T-helper 1 cell treated with Interleukin-12 subunit alpha and Interleukin-12 subunit beta and Interleukin-4 antibody, amounts not matched to agents 30 μg/mL and 1 μg/mL, for 36 hours (primary cell): ENCODE measurements around the gene ADD1.
"Not testable (repeated sequence)": the region's sequence is repeated elsewhere in the genome, so short reads cannot be mapped to it uniquely, and the experiment has no call there.

ENCODE experiments used
- H3K27ac Mint-ChIP-seq: one replicate; pipeline ENCODE4 v1.8.0; 2021; ENCODE audit warnings: mild to moderate bottlenecking, mixed read lengths
- H3K27me3 Mint-ChIP-seq: one replicate; pipeline ENCODE4 v1.8.0; 2021; ENCODE audit warnings: low read depth, mixed read lengths
- H3K36me3 Mint-ChIP-seq: one replicate; pipeline ENCODE4 v1.8.0; 2021; ENCODE audit warnings: low read depth, mixed read lengths
- H3K4me1 Mint-ChIP-seq: one replicate; pipeline ENCODE4 v1.8.0; 2021; ENCODE audit warnings: low read depth, mixed read lengths
- H3K4me3 Mint-ChIP-seq: one replicate; pipeline ENCODE4 v1.8.0; 2021; ENCODE audit warnings: mild to moderate bottlenecking, moderate library complexity, mixed read lengths
- H3K9me3 Mint-ChIP-seq: one replicate; pipeline ENCODE4 v1.8.0; 2021; ENCODE audit warnings: mixed read lengths

Gene ADD1

DNA sequence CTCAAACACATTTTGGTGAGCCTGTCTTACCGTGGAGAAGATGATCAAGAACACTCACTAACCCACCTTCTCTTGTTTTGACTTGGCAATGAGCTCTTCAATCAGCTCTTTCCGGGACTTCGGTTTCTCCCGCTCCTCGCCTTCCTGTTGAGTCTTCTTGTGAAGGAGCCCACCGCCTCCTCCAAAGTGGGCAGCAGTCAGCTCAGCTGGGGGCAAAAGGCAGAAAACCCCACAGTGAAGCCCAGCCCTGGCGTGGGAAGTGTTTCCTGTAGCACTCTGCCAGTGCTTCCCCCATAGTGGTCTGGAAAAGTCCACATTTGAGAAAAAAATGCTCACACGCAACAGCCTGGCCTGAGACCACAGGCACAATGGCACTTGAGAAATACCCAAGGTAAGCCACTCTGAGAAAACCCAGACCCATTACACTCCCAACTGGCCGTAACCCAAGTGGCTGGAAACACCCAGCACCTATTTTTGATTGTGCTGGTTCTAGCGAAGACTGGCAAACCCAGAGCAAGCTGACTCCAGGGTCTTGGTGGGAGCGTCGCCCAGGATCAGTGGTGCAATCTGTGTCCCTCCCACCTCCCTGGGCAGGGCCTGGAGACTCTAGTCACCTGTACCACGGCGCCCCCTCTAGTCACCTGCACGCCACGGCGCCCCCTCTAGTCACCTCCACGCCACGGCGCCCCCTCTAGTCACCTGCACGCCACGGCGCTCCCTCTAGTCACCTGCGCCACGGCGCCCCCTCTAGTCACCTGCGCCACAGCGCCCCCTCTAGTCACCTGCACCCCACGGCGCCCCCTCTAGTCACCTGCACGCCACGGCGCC, 110.9 kb downstream of the ADD1 start:
- H3K9me3 Mint-ChIP-seq = no peaks in the 10 kb centered on the region
- H3K36me3 Mint-ChIP-seq = peaks cover 56% of the 10 kb centered on the region
- H3K4me1 Mint-ChIP-seq = peaks cover 47% of the 10 kb centered on the region
- H3K4me3 Mint-ChIP-seq = peak overlapping the region; percentile 48
- no peaks in the 10 kb centered on the region for H3K27me3 Mint-ChIP-seq
- H3K27ac Mint-ChIP-seq = peak overlapping the region; percentile 98

DNA sequence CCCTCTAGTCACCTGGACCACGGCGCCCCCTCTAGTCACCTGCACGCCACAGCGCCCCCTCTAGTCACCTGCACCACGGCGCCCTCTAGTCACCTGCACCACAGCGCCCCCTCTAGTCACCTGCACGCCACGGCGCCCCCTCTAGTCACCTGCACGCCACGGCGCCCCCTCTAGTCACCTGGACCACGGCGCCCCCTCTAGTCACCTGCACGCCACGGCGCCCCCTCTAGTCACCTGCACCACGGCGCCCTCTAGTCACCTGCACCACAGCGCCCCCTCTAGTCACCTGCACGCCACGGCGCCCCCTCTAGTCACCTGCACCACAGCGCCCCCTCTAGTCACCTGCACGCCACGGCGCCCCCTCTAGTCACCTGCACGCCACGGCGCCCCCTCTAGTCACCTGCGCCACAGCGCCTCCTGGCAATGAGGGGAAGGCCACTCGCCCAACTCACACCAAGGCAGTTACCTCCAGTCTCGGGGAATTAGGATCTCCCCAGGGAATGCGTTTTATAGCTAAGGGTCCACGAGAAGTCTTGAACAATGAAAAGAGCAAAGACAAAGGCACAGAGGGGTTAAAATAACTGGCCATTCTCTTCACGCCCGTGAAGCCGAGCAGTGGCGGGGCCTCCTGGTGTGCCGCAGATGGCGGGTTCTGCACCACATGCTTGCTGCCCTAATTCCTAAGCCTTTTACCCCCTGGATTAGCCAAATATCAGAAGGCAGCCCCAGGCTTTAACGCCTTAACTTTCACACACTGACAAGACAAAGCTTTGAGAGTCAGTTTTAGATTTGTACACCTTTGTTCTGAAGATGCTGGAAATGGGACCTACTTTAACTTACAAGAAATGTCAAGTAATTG, 111.8 kb downstream of the ADD1 start:
- peak overlapping the region; percentile 98 for H3K27ac Mint-ChIP-seq
- not testable (repeated sequence) for H3K9me3 Mint-ChIP-seq, H3K27me3 Mint-ChIP-seq
- H3K36me3 Mint-ChIP-seq = peaks cover 51% of the 10 kb centered on the region
- H3K4me1 Mint-ChIP-seq = peaks cover 50% of the 10 kb centered on the region
- peak overlapping the region; percentile 25 for H3K4me3 Mint-ChIP-seq

DNA sequence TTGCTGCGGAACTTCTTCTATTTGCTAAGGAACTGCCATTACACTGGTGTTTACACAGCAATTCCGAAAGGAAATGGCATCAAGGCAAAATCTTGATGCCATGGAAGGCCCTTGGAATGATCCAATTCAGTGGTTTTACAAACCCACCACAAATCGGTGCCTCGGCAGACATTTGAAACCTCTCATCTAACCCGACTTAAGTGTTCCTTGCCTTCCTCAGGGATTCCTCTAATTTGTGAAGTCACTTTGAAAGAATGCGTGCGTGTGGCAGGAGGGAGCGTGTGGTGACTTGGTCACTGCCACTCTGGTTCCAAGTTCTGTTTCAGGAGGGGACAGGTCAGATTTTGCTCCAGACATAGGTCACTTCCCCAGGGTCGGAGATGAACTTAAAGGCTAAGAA, 114.8 kb downstream of the ADD1 start:
- Mint-ChIP-seq H3K4me1 (peaks cover 54% of the 10 kb centered on the region), H3K27me3 (no peaks in the 10 kb centered on the region), H3K4me3 (no peak overlapping the region), H3K36me3 (peaks cover 39% of the 10 kb centered on the region), H3K9me3 (no peaks in the 10 kb centered on the region), H3K27ac (no peak overlapping the region)

DNA sequence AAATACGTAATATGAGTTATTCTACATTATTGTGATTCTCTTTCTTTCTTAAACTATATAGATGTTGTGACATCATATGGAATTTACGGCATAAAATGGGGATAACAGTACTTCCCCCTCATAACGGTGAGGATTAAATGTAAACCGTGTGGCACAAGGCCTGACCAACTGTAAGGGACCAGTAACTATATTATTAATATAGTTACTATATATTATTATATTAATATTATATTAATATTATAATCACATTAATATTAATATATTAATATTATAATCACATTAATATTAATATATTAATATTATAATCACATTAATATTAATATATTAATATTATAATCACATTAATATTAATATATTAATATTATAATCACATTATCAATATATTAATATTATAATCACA, 116.8 kb downstream of the ADD1 start:
- H3K4me1 Mint-ChIP-seq = peaks cover 49% of the 10 kb centered on the region
- not testable (repeated sequence) for H3K4me3 Mint-ChIP-seq, H3K9me3 Mint-ChIP-seq, H3K27ac Mint-ChIP-seq, H3K27me3 Mint-ChIP-seq
- peaks cover 25% of the 10 kb centered on the region for H3K36me3 Mint-ChIP-seq

DNA sequence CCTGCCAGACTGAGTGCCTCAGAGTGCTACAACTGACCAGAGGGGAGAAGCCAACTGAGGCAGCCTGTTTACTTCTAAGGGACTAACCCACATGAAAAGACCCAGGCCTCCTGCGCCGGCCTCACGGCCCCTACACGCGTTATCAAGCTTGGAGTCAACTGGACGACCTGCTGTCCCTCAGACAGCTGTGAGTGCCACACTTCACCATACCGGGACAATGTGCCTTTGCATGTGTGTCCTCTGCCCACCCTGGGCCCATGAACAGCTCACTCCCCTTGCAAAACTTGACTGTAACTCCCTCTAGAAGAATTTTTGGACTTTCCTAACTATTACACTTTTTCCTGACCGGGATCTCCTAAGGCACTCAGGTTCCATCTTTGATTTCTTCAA, 117.8 kb downstream of the ADD1 start:
- Mint-ChIP-seq H3K27ac (peak overlapping the region; percentile 87), H3K4me3 (peak overlapping the region; percentile 94), H3K9me3 (no peaks in the 10 kb centered on the region), H3K4me1 (peaks cover 39% of the 10 kb centered on the region), H3K27me3 (peaks cover 7% of the 10 kb centered on the region), H3K36me3 (peaks cover 20% of the 10 kb centered on the region)

DNA sequence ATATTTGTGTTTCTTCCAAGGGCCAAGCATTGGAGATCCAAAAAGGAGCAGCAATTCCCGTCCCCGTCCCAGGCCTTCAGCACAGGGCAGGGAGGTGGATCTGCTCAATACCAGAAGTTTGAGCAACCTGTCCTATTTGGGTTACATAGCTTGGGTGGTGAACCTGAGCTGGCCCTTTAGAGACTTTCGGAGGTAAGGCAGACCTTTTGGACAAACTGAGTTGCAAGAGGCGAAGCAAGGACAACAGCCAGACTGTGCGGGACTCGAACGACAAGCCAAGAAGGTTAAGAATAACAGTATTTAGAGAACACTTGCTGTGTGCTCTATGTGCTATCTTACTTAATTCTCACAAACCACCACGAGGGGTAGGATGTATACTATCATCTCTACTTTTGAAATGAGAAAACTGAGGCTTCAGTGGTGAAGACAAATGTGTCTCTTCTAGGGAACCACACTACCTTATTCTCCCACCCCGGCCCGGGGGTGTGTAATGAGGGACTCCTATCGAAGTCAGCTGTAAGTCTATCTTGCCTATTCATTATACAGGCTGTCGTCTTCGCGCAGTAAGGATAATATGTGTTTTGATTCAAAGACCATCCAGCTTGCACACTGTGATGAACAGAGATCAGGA, 118.3 kb downstream of the ADD1 start:
- Mint-ChIP-seq H3K4me1 (peaks cover 37% of the 10 kb centered on the region), H3K27ac (peak overlapping the region; percentile 87), H3K9me3 (no peaks in the 10 kb centered on the region), H3K27me3 (peaks cover 7% of the 10 kb centered on the region), H3K36me3 (peaks cover 17% of the 10 kb centered on the region), H3K4me3 (peak overlapping the region; percentile 94)

DNA sequence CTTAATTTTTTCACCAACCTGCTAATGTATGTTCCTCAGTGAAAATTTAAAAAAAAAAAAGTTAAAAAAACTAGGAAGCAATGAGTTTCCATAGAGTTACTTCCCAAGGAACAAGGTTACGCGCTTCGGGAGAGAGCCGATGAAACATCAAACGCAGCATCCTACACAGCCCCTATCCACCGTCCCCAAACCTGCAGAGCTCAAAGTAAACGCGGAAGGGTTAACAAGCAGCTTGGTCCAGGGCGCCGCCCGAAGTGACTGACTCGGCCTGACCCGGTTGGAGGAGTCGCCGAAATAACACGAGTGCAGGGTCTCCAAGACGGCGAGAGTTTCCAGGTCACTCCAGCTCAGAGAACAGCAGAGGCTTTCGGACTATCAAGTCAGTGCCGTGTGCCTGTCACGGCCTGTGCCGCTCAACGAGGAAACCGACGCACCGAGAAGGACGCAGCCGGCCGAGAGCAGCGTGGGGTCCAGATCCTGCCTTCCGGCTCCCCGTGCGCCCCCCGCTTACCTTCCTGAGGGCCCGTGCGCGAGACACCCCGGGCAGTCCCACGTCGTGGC, 119.0 kb downstream of the ADD1 start:
- no peaks in the 10 kb centered on the region for H3K9me3 Mint-ChIP-seq

DNA sequence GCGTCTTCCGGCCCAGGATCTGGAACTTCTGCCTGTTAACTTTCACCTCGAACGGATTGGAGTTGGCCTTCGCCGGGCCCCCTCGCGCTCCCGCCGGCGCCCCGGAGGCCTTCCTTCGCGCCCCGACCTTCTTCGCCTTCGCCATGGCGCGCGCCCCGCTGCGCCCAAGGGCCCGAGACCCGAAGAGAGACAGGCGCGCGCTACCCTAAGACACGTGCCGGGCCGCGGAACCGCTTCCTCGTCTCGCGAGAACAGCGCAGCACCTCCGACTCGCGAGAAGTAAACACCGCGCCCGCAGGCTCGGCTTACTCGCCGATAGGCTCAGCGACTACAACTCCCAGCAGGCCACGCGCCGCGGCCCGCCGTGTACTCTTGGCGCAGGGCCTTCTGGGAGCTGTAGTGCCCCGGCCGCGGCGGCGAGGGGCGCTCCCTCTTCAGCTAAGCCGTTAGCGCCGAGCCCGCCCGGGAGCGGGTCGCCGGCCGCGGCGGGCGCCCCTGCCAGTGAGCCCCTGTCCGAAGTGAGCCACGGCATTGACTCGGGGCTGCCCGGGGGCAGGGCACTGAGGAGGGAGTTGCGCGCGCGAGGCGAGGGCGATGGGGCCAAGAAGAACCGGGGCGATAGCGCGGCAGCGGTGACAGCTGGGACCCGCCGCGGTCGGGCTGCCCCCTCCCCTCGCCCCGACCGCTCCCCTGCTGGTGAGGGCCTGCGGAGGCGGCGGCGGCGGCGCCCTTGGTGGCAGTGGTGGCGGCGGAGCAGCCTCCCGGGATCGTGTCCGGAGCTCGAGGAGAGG, 119.7 kb downstream of the ADD1 start, which contains the start of the genes GRK4 and NOP14:
Gene GRK4, plus strand, starts transcription at position 397 of the 791 bp plus-strand sequence. CDS start 500 bp downstream, outside the sequence.
Gene NOP14, minus strand, starts transcription at position 232 of the 791 bp plus-strand sequence. Its CDS starts 87 bp downstream, at position 145.
- peaks cover 9% of the 10 kb centered on the region for H3K36me3 Mint-ChIP-seq
- no peaks in the 10 kb centered on the region for H3K9me3 Mint-ChIP-seq
- H3K27ac Mint-ChIP-seq = peak within 1 kb of the TSS; percentile 87

More for the DNA sequence above, 119.0 kb downstream of the ADD1 start:
- Mint-ChIP-seq H3K4me3 (peak overlapping the region; percentile 94), H3K27ac (peak overlapping the region; percentile 87), H3K4me1 (peaks cover 33% of the 10 kb centered on the region), H3K27me3 (peaks cover 7% of the 10 kb centered on the region), H3K36me3 (peaks cover 14% of the 10 kb centered on the region)

DNA sequence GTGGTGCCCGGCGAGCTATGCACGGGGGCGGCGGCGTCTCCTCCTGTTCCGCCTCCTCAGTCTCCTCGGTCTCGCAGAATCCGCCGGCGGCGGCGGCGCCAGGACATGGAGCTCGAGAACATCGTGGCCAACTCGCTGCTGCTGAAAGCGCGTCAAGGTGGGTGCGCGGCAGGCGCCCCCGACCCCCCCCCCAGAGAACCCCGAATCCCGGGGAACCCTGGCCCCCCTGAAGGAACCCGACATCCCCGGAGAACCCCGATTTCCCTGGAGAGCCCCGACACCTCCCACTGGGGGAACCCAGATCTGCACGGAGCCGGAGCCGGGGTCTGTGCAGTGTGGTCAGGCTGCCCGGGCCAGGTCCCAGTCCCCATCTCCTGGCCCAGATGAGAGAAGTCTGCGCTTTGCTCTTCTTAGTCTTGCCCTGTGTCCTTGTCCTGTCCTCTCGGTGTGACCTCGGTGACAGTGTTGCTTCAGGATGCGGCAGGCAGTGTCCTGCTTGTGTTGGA, 120.4 kb downstream of the ADD1 start:
- Mint-ChIP-seq H3K27ac (peak overlapping the region; percentile 82), H3K27me3 (peaks cover 7% of the 10 kb centered on the region), H3K36me3 (peaks cover 6% of the 10 kb centered on the region), H3K9me3 (no peaks in the 10 kb centered on the region), H3K4me3 (peak overlapping the region; percentile 94), H3K4me1 (peaks cover 23% of the 10 kb centered on the region)

More for the DNA sequence above, 119.7 kb downstream of the ADD1 start, which contains the start of the genes GRK4 and NOP14:
- peaks cover 27% of the 10 kb centered on the region for H3K4me1 Mint-ChIP-seq
- peak within 1 kb of the TSS; percentile 94 for H3K4me3 Mint-ChIP-seq
- peaks cover 7% of the 10 kb centered on the region for H3K27me3 Mint-ChIP-seq

DNA sequence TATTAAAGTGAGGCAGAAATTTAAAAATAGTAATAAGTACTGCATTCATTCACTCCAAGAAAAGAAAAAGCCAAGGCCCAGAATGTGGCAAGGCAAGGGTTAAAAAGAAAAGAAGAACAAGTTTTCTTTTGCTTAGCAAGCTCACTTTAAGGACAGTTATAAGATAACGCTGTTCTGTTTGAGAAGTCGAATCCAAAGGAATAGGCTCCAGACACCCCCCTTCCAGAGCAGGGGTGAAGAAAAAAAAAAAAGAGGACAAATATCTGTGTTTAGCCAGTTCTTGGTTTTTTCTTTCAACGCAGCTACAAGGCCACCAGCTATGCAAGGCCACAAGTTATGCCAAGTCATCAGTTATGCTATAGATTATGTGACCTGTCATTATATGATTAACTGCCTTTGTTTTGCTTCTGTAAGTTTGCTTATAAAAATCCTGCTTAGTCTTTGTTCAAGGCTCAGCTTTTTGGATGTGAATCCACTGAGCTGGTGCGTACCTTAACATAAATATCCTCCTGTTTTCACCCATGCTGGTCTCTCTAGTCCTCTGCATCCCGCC, 121.1 kb downstream of the ADD1 start:
- Mint-ChIP-seq H3K36me3 (peaks cover 6% of the 10 kb centered on the region), H3K27me3 (peaks cover 7% of the 10 kb centered on the region), H3K4me3 (peak overlapping the region; percentile 94), H3K9me3 (no peaks in the 10 kb centered on the region), H3K4me1 (peaks cover 20% of the 10 kb centered on the region), H3K27ac (peak overlapping the region; percentile 82)

DNA sequence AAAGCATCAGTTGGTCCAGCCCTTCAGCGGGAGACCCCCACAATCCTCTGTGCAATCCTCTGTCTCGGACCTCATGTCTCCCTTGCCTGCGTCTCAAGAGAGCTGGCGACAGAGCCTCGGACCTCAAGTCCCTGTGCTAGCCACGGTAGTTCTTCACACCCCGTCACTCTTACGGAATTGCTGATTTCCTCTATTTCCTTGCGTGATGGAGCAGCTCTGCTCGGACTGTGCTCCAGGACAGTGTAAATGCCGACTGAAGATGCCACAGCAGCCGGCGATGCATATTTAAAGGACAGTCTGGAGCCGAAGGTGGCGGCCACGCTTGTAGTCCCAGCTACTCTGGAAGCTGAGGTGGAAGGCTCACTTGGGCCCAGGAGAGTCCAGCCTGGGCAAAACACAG, 121.6 kb downstream of the ADD1 start:
- H3K4me1 Mint-ChIP-seq = peaks cover 20% of the 10 kb centered on the region
- H3K4me3 Mint-ChIP-seq = peak overlapping the region; percentile 67
- H3K9me3 Mint-ChIP-seq = no peaks in the 10 kb centered on the region
- peaks cover 6% of the 10 kb centered on the region for H3K36me3 Mint-ChIP-seq
- H3K27me3 Mint-ChIP-seq = peaks cover 7% of the 10 kb centered on the region
- no peak overlapping the region for H3K27ac Mint-ChIP-seq

DNA sequence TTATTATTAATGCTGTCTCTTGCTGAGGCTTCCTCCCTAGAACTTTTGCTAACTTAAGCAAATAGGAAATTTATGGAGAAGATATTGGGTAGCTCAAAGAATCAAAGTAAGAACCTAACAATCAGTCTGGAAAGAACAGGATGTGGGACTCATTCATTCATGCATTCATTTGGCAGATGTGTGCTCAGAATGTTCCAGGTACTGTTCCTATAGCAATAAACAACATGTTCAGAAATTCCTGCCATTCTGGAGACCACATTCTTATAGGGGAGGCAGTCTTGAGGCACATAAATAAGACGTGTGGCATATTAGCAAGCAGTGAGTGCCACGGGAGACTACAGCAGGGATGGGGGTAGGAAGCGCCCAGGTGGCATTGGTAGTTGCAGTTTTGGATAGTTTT, 124.7 kb downstream of the ADD1 start:
- Mint-ChIP-seq H3K9me3 (no peaks in the 10 kb centered on the region), H3K27me3 (peaks cover 7% of the 10 kb centered on the region), H3K4me3 (no peak overlapping the region), H3K4me1 (peaks cover 8% of the 10 kb centered on the region), H3K36me3 (peaks cover 1% of the 10 kb centered on the region), H3K27ac (no peak overlapping the region)

DNA sequence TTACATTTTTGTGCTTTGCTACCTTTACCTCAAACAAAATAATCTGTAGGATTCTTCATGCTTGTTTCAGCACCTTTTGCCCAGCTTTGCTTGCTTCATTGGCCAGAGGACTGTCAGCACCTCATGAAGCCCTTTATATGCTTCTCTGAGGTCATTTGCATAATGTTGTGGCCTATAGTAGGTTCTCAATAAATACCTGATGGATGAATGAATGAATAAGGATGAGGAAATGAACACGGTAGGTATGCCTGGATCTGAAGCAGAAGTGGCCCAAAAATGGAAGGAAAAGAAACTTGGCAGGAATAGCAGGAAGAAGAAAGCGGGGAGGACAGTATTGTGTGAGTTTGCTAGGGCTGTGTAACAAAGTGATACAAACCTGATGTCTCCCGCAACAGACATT, 127.6 kb downstream of the ADD1 start:
- Mint-ChIP-seq H3K4me3 (no peak overlapping the region), H3K36me3 (no peaks in the 10 kb centered on the region), H3K9me3 (no peaks in the 10 kb centered on the region), H3K27me3 (no peaks in the 10 kb centered on the region), H3K4me1 (no peaks in the 10 kb centered on the region), H3K27ac (no peak overlapping the region)
